GM18867 (cell line): Measurements from ENCODE around the gene TSEN34.
"Not testable (repeated sequence)": the region's sequence is repeated elsewhere in the genome, so short reads cannot be mapped to it uniquely, and the experiment has no call there.

Source experiments
- ATAC-seq: cut with Tn5 transposase; IDR thresholded peaks from one replicate; pipeline ENCODE4 v1.9.1; 2021; ENCODE audit warnings: mild to moderate bottlenecking, moderate library complexity; ENCODE audit not compliant: unreplicated experiment

The TSEN34 gene

DNA sequence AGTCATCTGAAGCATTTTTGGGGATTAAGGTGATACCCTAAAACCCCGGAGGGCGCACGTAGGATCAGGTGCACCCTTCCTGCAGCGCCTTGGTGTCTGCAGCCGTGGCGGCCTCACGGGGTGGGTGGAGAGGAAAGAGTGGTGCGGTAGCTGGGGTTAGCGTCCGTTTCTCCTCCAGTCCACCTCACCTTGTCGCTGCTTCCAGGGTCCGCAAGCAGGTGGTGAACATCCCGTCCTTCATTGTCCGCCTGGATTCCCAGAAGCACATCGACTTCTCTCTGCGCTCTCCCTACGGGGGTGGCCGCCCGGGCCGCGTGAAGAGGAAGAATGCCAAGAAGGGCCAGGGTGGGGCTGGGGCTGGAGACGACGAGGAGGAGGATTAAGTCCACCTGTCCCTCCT is 16.1 kb downstream of the TSEN34 start:
- ATAC-seq, result not testable (repeated sequence)

GRCh38 chr19:54207676-54207982 is 16.5 kb downstream of the TSEN34 start:
- ATAC-seq, result no peak

GRCh38 chr19:54207983-54208783 is 17.1 kb downstream of the TSEN34 start:
- ATAC-seq, result no peak

- ATAC-seq, result no peak
Observed at GRCh38 chr19:54208784-54209057, 17.6 kb downstream of the TSEN34 start.

DNA sequence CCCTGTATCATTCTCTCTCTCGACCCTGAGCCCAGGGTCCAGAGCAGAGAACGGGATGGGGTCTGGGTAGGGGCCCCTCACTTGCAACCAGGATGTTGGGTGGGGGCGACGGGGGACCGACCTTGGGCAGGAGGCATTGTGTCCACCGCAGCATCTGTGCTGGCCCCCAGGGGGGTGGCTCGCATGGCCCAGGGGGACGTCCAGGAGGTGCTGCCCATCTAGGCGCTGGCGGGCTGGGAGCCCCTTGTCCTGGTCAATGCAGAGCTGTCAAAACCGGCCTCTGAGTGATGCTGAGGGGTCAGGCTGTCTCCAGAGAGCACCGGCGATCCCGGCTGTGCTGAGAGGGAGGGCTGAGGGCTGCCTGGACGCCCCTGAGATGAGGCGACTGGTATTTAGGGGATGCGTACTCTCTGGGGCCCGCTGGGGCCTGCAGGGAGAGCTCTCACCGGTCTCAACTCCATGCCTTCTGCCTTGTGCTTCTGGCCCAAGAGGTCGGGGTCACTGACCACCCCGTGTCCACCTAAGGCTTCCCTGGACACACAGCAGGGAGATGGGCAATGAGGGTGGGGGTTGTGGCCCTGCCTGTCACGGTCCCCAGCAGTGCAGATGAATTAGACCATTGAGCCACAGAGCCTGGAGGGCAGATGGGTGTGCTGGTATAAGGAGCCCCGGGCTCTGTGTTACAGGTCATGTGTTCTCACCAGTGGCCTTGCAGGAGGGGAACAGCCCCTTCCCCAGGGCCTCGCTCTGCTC is 18.1 kb downstream of the TSEN34 start:
- ATAC-seq, result no peak

DNA sequence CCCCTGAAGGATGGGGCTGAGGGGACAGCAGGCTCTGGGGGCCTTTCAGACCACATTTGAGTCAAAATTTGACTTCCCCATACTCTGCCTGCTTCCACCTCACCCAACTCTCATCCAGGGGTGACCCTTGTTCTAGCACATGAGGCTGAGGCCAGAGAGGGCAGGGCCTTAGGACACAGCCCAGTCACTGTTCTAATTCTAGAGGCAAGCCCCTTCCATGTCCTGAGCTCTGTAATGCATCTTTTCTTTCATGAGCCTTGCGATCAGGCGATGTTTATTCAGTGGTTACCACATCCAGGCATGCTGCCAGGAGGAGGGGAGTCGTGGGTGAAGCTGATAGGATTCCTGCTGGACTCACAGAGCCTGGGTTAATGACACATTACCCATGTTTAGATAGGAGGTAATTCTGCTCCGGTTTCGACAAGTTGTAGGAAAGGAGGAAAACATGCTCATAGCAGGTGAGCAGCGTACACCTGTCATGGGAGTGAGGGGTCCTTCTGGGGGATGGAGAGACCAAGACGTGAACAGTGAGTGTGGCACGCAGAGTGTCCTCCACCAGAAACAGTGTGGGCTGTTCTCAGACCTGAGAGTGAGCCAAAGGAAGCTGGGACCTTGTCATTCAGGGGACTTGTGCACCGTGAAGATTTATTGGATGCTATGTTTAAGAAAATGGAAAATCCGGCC is 18.8 kb downstream of the TSEN34 start:
- no peak for ATAC-seq

- no peak for ATAC-seq
Observed at GRCh38 chr19:54211235-54211634, 20.1 kb downstream of the TSEN34 start.

- not testable (repeated sequence) for ATAC-seq
Observed at GRCh38 chr19:54214217-54214616, 23.1 kb downstream of the TSEN34 start.

DNA sequence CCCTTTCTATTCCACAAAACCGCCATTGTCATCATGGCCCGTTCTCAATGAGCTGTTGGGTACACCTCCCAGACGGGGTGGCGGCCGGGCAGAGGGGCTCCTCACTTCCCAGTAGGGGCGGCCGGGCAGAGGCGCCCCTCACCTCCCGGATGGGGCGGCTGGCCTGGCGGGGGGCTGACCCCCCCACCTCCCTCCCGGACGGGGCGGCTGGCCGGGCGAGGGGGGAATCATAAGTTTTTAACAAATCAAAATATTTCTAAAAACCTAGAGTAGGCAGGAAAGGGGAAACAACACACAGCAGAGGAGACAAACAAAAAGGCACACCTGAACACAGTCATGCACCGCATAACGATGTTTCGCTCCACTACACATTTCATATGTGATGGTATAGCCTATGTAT is 23.6 kb downstream of the TSEN34 start:
- not testable (repeated sequence) for ATAC-seq

- ATAC-seq, result no peak
Observed at GRCh38 chr19:54216869-54217268, 25.8 kb downstream of the TSEN34 start.

DNA sequence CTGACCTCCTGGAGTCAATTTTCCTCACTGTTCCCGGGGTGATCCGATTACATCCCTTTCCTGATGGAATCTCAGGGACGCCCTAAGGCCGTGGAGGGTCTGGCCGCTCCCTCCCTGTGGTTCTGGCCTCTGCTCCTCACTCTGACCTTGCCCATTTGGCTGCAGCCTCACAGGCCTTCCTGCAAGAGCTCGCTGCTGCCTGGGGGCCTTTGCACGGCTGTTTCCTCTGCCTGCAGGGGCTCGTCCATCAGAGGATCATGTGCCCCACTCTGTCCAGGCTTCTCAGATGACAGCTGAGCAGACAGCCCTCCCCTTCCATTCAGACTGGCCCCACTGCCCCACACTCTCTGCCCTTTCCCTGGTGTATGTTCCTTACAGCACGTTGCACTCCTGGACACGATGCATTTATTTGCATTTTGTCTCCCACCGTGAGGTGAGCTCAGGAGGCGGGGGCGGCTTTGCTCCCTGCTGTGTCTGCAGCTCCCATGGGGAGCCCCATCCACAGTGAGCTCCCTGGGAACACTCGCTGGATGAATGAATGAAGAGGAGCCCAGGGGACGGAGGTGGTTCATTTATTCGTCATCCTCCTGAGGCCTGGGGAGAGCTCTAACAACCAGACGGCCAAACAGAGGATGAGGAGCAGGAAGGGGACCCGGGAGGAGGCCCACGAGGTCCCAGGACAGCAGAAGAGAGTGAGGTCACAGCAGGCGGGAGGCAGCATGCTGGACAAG is 26.6 kb downstream of the TSEN34 start:
- not testable (repeated sequence) for ATAC-seq

GRCh38 chr19:54218259-54218658 is 27.2 kb downstream of the TSEN34 start:
- no peak for ATAC-seq

GRCh38 chr19:54218960-54219661 is 28.0 kb downstream of the TSEN34 start:
- no peak for ATAC-seq

- not testable (repeated sequence) for ATAC-seq
Observed at GRCh38 chr19:54219702-54220101, 28.6 kb downstream of the TSEN34 start.

- not testable (repeated sequence) for ATAC-seq
Observed at GRCh38 chr19:54221947-54222346, 30.8 kb downstream of the TSEN34 start.

- not testable (repeated sequence) for ATAC-seq
Observed at GRCh38 chr19:54222474-54223276, 31.6 kb downstream of the TSEN34 start, which contains the start of gene LILRB3. TSS of gene LILRB3 (minus strand) at chr19:54223007. CDS start at chr19:54222976, 31 bp downstream.

DNA sequence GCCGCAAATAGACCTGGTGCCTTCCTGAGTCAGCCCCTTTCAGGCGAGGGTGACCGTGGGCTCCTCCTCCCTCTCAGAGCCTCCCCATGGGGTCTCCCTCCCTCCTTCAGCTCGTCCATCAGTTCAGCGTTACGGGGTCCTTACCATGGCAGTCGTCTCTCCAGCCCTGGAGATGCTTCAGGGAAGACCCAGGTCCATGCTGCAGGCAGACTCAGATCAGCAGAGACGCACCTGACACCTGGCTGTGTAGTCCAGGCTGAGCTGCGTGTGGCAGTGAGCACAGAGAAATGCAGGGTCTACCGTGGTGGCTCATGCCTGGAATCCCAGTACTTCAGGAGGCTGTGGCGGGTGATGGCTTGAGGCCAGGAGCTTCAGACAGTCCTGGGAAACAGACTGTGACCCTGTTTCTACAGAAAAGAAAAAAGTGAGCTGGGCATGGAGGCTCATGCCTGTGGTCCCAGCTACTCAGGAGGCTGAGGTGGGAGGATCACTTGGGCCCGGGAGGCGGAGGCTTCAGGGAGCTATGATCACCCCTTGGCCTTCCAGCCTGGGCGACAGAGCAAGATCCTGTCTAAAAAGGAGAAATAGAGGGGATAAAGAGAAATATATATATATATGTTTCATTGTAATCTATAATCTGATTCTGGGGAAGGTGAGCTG is 32.3 kb downstream of the TSEN34 start:
- not testable (repeated sequence) for ATAC-seq

- ATAC-seq, result not testable (repeated sequence)
Observed at GRCh38 chr19:54223937-54224281, 32.8 kb downstream of the TSEN34 start.

GRCh38 chr19:54224619-54225018 is 33.5 kb downstream of the TSEN34 start:
- not testable (repeated sequence) for ATAC-seq
